Activated T-helper 2 cell treated with anti-CD3 and anti-CD28 coated beads, Interferon-gamma antibody, Interleukin-2, Interleukin-4, amounts not matched to agents 10 μg/mL and 5 μg/mL and 100 μg/mL, durations not matched to agents 14 hours and 24 hours and 36 hours (primary cell): ENCODE data around the gene BHMT2. TPM values are rescaled to one million over a fixed set of nuclear protein-coding genes. Genes with fewer than 3 reads are reported as not detected.

Experiments used
- DNase-seq: peaks from one replicate; pipeline ENCODE4 v3.0.0; 2021; ENCODE audit warnings: low spot score
- H3K27ac Mint-ChIP-seq: one replicate; pipeline ENCODE4 v1.8.0; 2021; ENCODE audit warnings: mixed read lengths
- H3K27me3 Mint-ChIP-seq: one replicate; pipeline ENCODE4 v1.8.0; 2021; ENCODE audit warnings: low read depth, mixed read lengths
- H3K36me3 Mint-ChIP-seq: one replicate; pipeline ENCODE4 v1.8.0; 2021; ENCODE audit warnings: low read depth, mixed read lengths
- H3K4me1 Mint-ChIP-seq: one replicate; pipeline ENCODE4 v1.8.0; 2021; ENCODE audit warnings: low read depth, mixed read lengths
- H3K4me3 Mint-ChIP-seq: one replicate; pipeline ENCODE4 v1.8.0; 2021; ENCODE audit warnings: low read depth, mild to moderate bottlenecking, moderate library complexity, mixed read lengths
- H3K9me3 Mint-ChIP-seq: one replicate; pipeline ENCODE4 v1.8.0; 2021; ENCODE audit warnings: mixed read lengths
- intact Hi-C: fragments of 100-400 bp; cut with micrococcal nuclease; formaldehyde crosslinking; loops from one replicate; pipeline ENCODE4 v1.15.1; 2023
- total RNA-seq: library from RNA; stranded (reverse); gene quantifications from 2 replicates; pipeline ENCODE4 v1.2.3, GENCODE V29; 2022

BHMT2 gene
- total RNA-seq, 1 donor from 2014 or later, result not detected

DNA sequence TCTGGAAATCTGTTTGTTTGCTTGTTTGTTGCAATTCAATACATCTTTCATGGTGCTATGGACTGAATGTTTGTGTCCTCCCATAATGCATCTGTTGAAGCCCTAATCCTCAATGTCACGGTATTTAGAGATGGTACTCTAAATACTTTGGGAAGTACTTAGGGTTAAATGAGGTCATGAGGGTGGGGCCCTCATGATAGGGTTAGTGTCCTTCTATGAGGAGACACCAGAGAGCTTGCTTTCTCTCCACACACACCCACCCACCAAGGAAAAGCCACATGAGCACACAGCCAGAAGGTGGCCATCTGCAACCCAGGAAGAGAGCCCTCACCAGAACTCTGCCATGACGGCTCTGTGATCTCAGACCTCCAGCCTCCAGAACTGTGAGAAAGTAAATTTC lies 32.8 kb upstream of the BHMT2 start:
- H3K27ac Mint-ChIP-seq, result no peak overlapping the region
- H3K4me1 Mint-ChIP-seq, result no peaks in the 10 kb centered on the region
- H3K4me3 Mint-ChIP-seq, result no peak overlapping the region
- intact Hi-C loops, result no loop called here
- no peak for DNase-seq
- H3K9me3 Mint-ChIP-seq, result no peaks in the 10 kb centered on the region
- H3K36me3 Mint-ChIP-seq, result no peaks in the 10 kb centered on the region
- H3K27me3 Mint-ChIP-seq, result peaks cover 1% of the 10 kb centered on the region

GRCh38 chr5:79042188-79042587 lies 27.4 kb upstream of the BHMT2 start:
- DNase-seq, result no peak
- Mint-ChIP-seq H3K9me3 (no peaks in the 10 kb centered on the region), H3K4me1 (no peaks in the 10 kb centered on the region), H3K36me3 (no peaks in the 10 kb centered on the region), H3K27me3 (peaks cover 8% of the 10 kb centered on the region), H3K27ac (no peak overlapping the region), H3K4me3 (no peak overlapping the region)
- intact Hi-C loops, result no loop called here

DNA sequence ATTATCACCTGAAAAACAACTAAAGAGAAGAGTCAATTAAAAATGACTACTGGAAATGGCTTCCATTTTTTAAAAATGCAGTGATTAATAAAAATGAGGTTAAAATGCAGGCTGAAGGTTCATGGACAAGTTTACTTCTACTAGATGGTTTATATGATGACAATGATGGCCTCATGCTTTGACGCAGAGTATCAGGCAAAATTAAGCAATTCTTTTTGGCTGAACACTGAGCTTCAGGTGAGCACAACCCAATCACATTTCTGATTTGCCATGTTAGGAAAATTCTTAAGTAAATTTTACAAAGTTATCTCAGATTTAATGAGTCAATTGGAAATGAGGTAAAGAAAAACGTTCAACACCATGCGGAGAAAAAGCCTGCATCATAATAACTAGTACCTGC lies 22.4 kb upstream of the BHMT2 start:
- H3K27ac Mint-ChIP-seq, result no peak overlapping the region
- no peaks in the 10 kb centered on the region for H3K9me3 Mint-ChIP-seq
- peaks cover 9% of the 10 kb centered on the region for H3K27me3 Mint-ChIP-seq
- no peak overlapping the region for H3K4me3 Mint-ChIP-seq
- no peak for DNase-seq
- intact Hi-C loops, result no loop called here
- no peaks in the 10 kb centered on the region for H3K4me1 Mint-ChIP-seq
- no peaks in the 10 kb centered on the region for H3K36me3 Mint-ChIP-seq

- no peaks in the 10 kb centered on the region for H3K4me1 Mint-ChIP-seq
- intact Hi-C loops, result no loop called here
- no peak overlapping the region for H3K27ac Mint-ChIP-seq
- no peaks in the 10 kb centered on the region for H3K36me3 Mint-ChIP-seq
- no peaks in the 10 kb centered on the region for H3K9me3 Mint-ChIP-seq
- H3K4me3 Mint-ChIP-seq, result no peak overlapping the region
- DNase-seq, result no peak
- peaks cover 9% of the 10 kb centered on the region for H3K27me3 Mint-ChIP-seq
These were observed 21.1 kb upstream of the BHMT2 start for GRCh38 chr5:79048437-79048836.

GRCh38 chr5:79050498-79050897 lies 19.1 kb upstream of the BHMT2 start:
- intact Hi-C loops, result no loop called here

GRCh38 chr5:79053321-79053720 lies 16.2 kb upstream of the BHMT2 start:
- H3K36me3 Mint-ChIP-seq, result no peaks in the 10 kb centered on the region
- H3K27ac Mint-ChIP-seq, result no peak overlapping the region
- H3K27me3 Mint-ChIP-seq, result peaks cover 13% of the 10 kb centered on the region
- DNase-seq, result no peak
- H3K4me1 Mint-ChIP-seq, result peaks cover under 1% of the 10 kb centered on the region
- H3K9me3 Mint-ChIP-seq, result no peaks in the 10 kb centered on the region
- no peak overlapping the region for H3K4me3 Mint-ChIP-seq
- intact Hi-C loops, result no loop called here

More at GRCh38 chr5:79050498-79050897, 19.1 kb upstream of the BHMT2 start:
- H3K36me3 Mint-ChIP-seq, result no peaks in the 10 kb centered on the region
- H3K27ac Mint-ChIP-seq, result no peak overlapping the region
- H3K27me3 Mint-ChIP-seq, result peaks cover 11% of the 10 kb centered on the region
- DNase-seq, result no peak
- H3K4me3 Mint-ChIP-seq, result no peak overlapping the region
- no peaks in the 10 kb centered on the region for H3K4me1 Mint-ChIP-seq
- no peaks in the 10 kb centered on the region for H3K9me3 Mint-ChIP-seq

GRCh38 chr5:79055017-79055416 lies 14.6 kb upstream of the BHMT2 start:
- Mint-ChIP-seq H3K27ac (no peak overlapping the region), H3K9me3 (no peaks in the 10 kb centered on the region), H3K4me1 (peaks cover 2% of the 10 kb centered on the region), H3K27me3 (peaks cover 15% of the 10 kb centered on the region), H3K4me3 (no peak overlapping the region), H3K36me3 (no peaks in the 10 kb centered on the region)
- DNase-seq, result no peak
- intact Hi-C loops, result no loop called here

DNA sequence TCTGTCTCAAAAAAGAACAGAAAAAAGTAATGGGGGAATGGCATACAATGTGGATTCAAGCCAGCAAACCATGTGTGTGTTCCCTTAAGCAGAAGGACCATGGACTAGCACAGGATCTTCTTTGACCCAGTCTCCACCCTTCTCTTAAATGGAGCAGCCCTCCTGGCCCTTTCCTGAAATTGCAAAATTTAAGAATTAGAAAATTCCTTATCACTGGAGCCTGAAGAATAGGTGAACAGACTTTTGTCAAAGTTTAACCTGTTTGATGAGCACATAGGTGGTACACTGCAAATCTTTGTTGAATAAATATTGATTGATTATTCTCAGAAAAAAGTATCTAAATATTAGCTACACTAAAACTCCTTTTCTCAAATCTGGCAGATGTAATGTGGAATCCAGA lies 12.7 kb upstream of the BHMT2 start:
- intact Hi-C loops, result no loop called here
- Mint-ChIP-seq H3K27ac (no peak overlapping the region), H3K9me3 (no peaks in the 10 kb centered on the region), H3K4me1 (peaks cover 2% of the 10 kb centered on the region), H3K4me3 (no peak overlapping the region), H3K36me3 (no peaks in the 10 kb centered on the region), H3K27me3 (peaks cover 17% of the 10 kb centered on the region)
- no peak for DNase-seq

- H3K36me3 Mint-ChIP-seq, result no peaks in the 10 kb centered on the region
- no peak overlapping the region for H3K4me3 Mint-ChIP-seq
- no peak for DNase-seq
- peaks cover 2% of the 10 kb centered on the region for H3K4me1 Mint-ChIP-seq
- peaks cover 16% of the 10 kb centered on the region for H3K27me3 Mint-ChIP-seq
- H3K9me3 Mint-ChIP-seq, result no peaks in the 10 kb centered on the region
- H3K27ac Mint-ChIP-seq, result no peak overlapping the region
- intact Hi-C loops, result no loop called here
These were observed 9.9 kb upstream of the BHMT2 start for GRCh38 chr5:79059674-79060073.

DNA sequence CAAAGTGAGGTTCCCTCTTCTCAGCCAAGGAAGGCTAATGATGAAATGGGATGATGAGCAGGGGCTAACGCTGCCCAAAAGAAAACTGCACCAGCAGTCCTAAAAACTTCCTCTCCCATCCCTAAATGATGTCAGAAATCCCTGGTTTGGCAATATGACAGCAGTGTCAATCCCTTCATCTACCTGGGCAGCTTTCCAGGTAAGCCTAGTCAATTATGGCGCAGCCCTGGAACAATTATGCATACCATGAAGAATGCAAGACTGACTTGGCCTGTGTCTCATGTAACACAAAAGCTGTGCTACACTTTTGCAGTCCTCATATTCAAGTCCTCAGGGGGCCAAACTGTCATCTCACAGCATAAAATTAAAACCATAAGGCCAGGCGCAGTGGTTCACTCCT lies 7.1 kb upstream of the BHMT2 start:
- H3K4me1 Mint-ChIP-seq, result peaks cover 2% of the 10 kb centered on the region
- H3K36me3 Mint-ChIP-seq, result no peaks in the 10 kb centered on the region
- intact Hi-C loops, result no loop called here
- peaks cover 14% of the 10 kb centered on the region for H3K27me3 Mint-ChIP-seq
- no peak for DNase-seq
- H3K9me3 Mint-ChIP-seq, result no peaks in the 10 kb centered on the region
- no peak overlapping the region for H3K4me3 Mint-ChIP-seq
- H3K27ac Mint-ChIP-seq, result no peak overlapping the region

GRCh38 chr5:79070350-79070667 lies 742 bp downstream of the BHMT2 start:
- H3K4me1 Mint-ChIP-seq, result peaks cover 3% of the 10 kb centered on the region
- no peak for DNase-seq
- H3K27me3 Mint-ChIP-seq, result peaks cover 35% of the 10 kb centered on the region
- H3K27ac Mint-ChIP-seq, result no peak overlapping the region
- H3K9me3 Mint-ChIP-seq, result peaks cover 4% of the 10 kb centered on the region
- intact Hi-C loops, result no loop called here
- no peak overlapping the region for H3K4me3 Mint-ChIP-seq
- no peaks in the 10 kb centered on the region for H3K36me3 Mint-ChIP-seq

DNA sequence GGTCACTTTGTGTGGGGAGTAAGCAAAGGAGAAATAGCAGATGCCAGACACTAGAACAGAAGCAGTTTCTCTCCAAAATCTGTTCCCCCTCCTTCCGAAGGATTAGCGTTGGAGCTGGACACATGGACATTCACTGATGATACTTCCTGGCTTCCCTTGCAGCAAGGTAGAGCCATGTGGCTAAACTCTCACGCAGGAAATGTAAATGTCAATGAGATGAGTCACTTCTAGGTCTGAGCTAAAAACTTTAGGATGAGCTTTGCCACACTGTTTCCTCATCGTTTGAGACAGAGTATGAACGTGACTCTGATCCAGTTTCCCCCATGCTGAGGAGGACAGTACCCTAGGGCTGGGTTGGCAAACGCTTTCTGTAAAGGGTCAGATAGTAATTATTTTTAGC lies 5.1 kb downstream of the BHMT2 start:
- DNase-seq, result no peak
- H3K4me1 Mint-ChIP-seq, result peaks cover 9% of the 10 kb centered on the region
- no peak overlapping the region for H3K27ac Mint-ChIP-seq
- no peaks in the 10 kb centered on the region for H3K36me3 Mint-ChIP-seq
- no peaks in the 10 kb centered on the region for H3K9me3 Mint-ChIP-seq
- no peak overlapping the region for H3K4me3 Mint-ChIP-seq
- peaks cover 25% of the 10 kb centered on the region for H3K27me3 Mint-ChIP-seq
- intact Hi-C loops, result no loop called here

DNA sequence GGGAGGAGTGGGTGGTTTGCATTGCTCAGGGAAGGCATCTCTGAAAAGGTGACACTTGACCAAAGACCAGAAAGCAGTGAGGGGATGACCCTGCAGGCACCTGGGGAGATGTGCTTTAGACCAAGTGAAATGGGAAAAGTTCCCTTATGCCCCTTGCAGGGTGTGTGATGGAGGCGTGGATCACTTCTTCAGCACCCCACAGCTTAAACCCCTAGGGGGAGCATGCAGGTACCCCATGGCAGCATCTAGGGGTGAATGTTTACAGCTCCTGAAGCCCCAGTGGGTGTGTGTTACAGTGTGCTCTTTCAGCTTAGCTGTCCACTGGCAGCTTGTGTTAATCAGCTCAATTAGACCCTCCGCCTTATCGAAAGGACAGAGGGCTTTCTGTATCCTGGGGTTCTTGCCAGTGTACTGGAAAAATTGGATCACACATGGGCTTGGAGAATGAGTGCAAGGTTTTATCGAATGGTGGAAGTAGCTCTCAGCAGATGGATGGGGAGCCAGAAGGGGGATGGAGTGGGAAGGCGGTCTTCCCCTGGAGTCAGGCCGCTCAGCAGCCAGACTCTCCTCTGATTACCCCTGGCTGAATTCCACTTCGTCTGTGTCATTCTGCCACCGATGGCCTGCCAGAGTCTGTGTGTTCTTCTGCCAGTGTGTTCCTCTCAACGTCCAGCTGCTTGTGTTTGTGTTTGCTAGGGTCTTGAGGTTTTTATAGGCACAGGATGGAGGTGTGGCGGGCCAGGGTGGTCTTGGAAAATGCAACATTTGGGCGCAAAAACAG lies 6.3 kb downstream of the BHMT2 start:
- no peaks in the 10 kb centered on the region for H3K9me3 Mint-ChIP-seq
- no peak overlapping the region for H3K27ac Mint-ChIP-seq
- H3K36me3 Mint-ChIP-seq, result no peaks in the 10 kb centered on the region
- no peak overlapping the region for H3K4me3 Mint-ChIP-seq
- peaks cover 9% of the 10 kb centered on the region for H3K4me1 Mint-ChIP-seq
- no peak for DNase-seq
- intact Hi-C loops, result no loop called here
- peaks cover 20% of the 10 kb centered on the region for H3K27me3 Mint-ChIP-seq

- Mint-ChIP-seq H3K36me3 (no peaks in the 10 kb centered on the region), H3K27ac (no peak overlapping the region), H3K4me3 (no peak overlapping the region), H3K4me1 (peaks cover 9% of the 10 kb centered on the region), H3K27me3 (peaks cover 14% of the 10 kb centered on the region), H3K9me3 (no peaks in the 10 kb centered on the region)
- intact Hi-C loops, result no loop called here
- no peak for DNase-seq
These were observed 7.3 kb downstream of the BHMT2 start for GRCh38 chr5:79076819-79077218.
